ENCODE data around the gene NCK2.

Gene NCK2

GRCh38 chr2:105809097-105809473, 64.4 kb downstream of the NCK2 start:
- no peak for DNase-seq (ENCODE audit: low read depth in 3 of 3, low spot score in 1 of 3)

GRCh38 chr2:105809723-105810122, 65.0 kb downstream of the NCK2 start:
- DNase-seq (ENCODE audit: low read depth in 3 of 3, low spot score in 1 of 3) = no peak

- DNase-seq (ENCODE audit: low read depth in 3 of 3, low spot score in 1 of 3) = no peak
These were observed 67.7 kb downstream of the NCK2 start for GRCh38 chr2:105812180-105813044.

GRCh38 chr2:105813045-105813315, 68.3 kb downstream of the NCK2 start:
- no peak for DNase-seq (ENCODE audit: low read depth in 3 of 3, low spot score in 1 of 3)

- DNase-seq (ENCODE audit: low read depth in 3 of 3, low spot score in 1 of 3) = no peak
These were observed 68.7 kb downstream of the NCK2 start for GRCh38 chr2:105813405-105813804.

- DNase-seq (ENCODE audit: low read depth in 3 of 3, low spot score in 1 of 3) = no peak
These were observed 69.7 kb downstream of the NCK2 start for GRCh38 chr2:105814291-105814940.

GRCh38 chr2:105815401-105815800, 70.7 kb downstream of the NCK2 start:
- DNase-seq (ENCODE audit: low read depth in 3 of 3, low spot score in 1 of 3) = no peak

GRCh38 chr2:105820151-105820550, 75.4 kb downstream of the NCK2 start:
- no peak for DNase-seq (ENCODE audit: low read depth in 3 of 3, low spot score in 1 of 3)

GRCh38 chr2:105820691-105821090, 76.0 kb downstream of the NCK2 start:
- DNase-seq (ENCODE audit: low read depth in 3 of 3, low spot score in 1 of 3) = no peak

- no peak for DNase-seq (ENCODE audit: low read depth in 3 of 3, low spot score in 1 of 3)
These were observed 76.9 kb downstream of the NCK2 start for GRCh38 chr2:105821428-105822125.

GRCh38 chr2:105822186-105822585, 77.5 kb downstream of the NCK2 start:
- no peak for DNase-seq (ENCODE audit: low read depth in 3 of 3, low spot score in 1 of 3)

- no peak for DNase-seq (ENCODE audit: low read depth in 3 of 3, low spot score in 1 of 3)
These were observed 79.7 kb downstream of the NCK2 start for GRCh38 chr2:105824446-105824845.

- DNase-seq (ENCODE audit: low read depth in 3 of 3, low spot score in 1 of 3) = no peak
These were observed 82.8 kb downstream of the NCK2 start for GRCh38 chr2:105827351-105828096.

- no peak for DNase-seq (ENCODE audit: low read depth in 3 of 3, low spot score in 1 of 3)
These were observed 83.8 kb downstream of the NCK2 start for GRCh38 chr2:105828558-105828957.

GRCh38 chr2:105834931-105835330, 90.2 kb downstream of the NCK2 start:
- DNase-seq (ENCODE audit: low read depth in 3 of 3, low spot score in 1 of 3) = no peak

- no peak for DNase-seq (ENCODE audit: low read depth in 3 of 3, low spot score in 1 of 3)
These were observed 91.6 kb downstream of the NCK2 start for GRCh38 chr2:105836341-105836740.

- no peak for DNase-seq (ENCODE audit: low read depth in 3 of 3, low spot score in 1 of 3)
These were observed 92.4 kb downstream of the NCK2 start for GRCh38 chr2:105836840-105837692.

- no peak for DNase-seq (ENCODE audit: low read depth in 3 of 3, low spot score in 1 of 3)
These were observed 95.1 kb downstream of the NCK2 start for GRCh38 chr2:105839793-105840192.

- DNase-seq (ENCODE audit: low read depth in 3 of 3, low spot score in 1 of 3) = no peak
These were observed 96.2 kb downstream of the NCK2 start for GRCh38 chr2:105840933-105841332.

- no peak for DNase-seq (ENCODE audit: low read depth in 3 of 3, low spot score in 1 of 3)
These were observed 96.8 kb downstream of the NCK2 start for GRCh38 chr2:105841551-105841950.

GRCh38 chr2:105842555-105842954, 97.8 kb downstream of the NCK2 start:
- no peak for DNase-seq (ENCODE audit: low read depth in 3 of 3, low spot score in 1 of 3)
